Keratinocyte (primary cell): ENCODE data around the gene IRF6. TPM values are rescaled to one million over a fixed set of nuclear protein-coding genes. Genes with fewer than 3 reads are reported as not detected.

Experiments used
- DNase-seq: peaks from one replicate; pipeline ENCODE4 v3.0.0-alpha.2; 2011; ENCODE audit warnings: low read depth, missing footprints, low spot score
- FAIRE-seq: peaks from 2 replicates; lab custom pipeline; 2011; peaks lifted over from hg19 to GRCh38; lab: Jason Lieb, UNC
- H2AFZ ChIP-seq: 2 replicates; pipeline ENCODE4 v1.6.0; 2012; ENCODE audit warnings: low read length, control low read depth, inconsistent platforms; ENCODE audit not compliant: control insufficient read depth
- H3K27ac ChIP-seq: 2 replicates; pipeline ENCODE4 v1.5.1; 2011; ENCODE audit warnings: low read length; ENCODE audit not compliant: control insufficient read depth, insufficient read depth
- H3K27me3 ChIP-seq: 3 replicates; pipeline ENCODE4 v1.6.0; 2011; ENCODE audit warnings: low read length; ENCODE audit not compliant: control insufficient read depth, insufficient read depth; ENCODE audit errors: extremely low read depth
- H3K36me3 ChIP-seq, 2 experiments: 2 replicates in 1 of 2; 3 replicates in 1 of 2; pipeline ENCODE4 v1.5.1; 2011; ENCODE audit warnings: low read length in 2 of 2, mild to moderate bottlenecking in 1 of 2; ENCODE audit not compliant: control insufficient read depth in 2 of 2, insufficient read depth in 2 of 2; ENCODE audit errors: extremely low read depth in 1 of 2
- H3K4me1 ChIP-seq: 3 replicates; pipeline ENCODE4 v1.5.1; 2011; ENCODE audit warnings: low read length; ENCODE audit not compliant: control insufficient read depth, insufficient read depth; ENCODE audit errors: extremely low read depth
- H3K4me2 ChIP-seq: 3 replicates; pipeline ENCODE4 v1.6.0; 2011; ENCODE audit warnings: low read depth, low read length; ENCODE audit not compliant: control insufficient read depth, insufficient read depth; ENCODE audit errors: extremely low read depth
- H3K4me3 ChIP-seq, 3 experiments: fragments of 200-600 bp in 1 of 3; sonication (generic) in 1 of 3; 2 replicates in 2 of 3; 3 replicates in 1 of 3; pipeline ENCODE4 v1.5.1; 2011 to 2016; ENCODE audit warnings: low read length in 3 of 3, mild to moderate bottlenecking in 3 of 3, control low read depth in 2 of 3, inconsistent platforms in 1 of 3, low read depth in 1 of 3, mixed read lengths in 1 of 3, mixed run types in 1 of 3, moderate library complexity in 1 of 3; ENCODE audit not compliant: control insufficient read depth in 2 of 3, insufficient read depth in 2 of 3; ENCODE audit errors: extremely low read depth in 1 of 3
- H3K79me2 ChIP-seq: 2 replicates; pipeline ENCODE4 v1.6.0; 2012; ENCODE audit warnings: low read length; ENCODE audit not compliant: control insufficient read depth, insufficient read depth
- H3K9ac ChIP-seq: 3 replicates; pipeline ENCODE4 v1.6.0; 2011; ENCODE audit warnings: low read length; ENCODE audit not compliant: control insufficient read depth, insufficient read depth; ENCODE audit errors: extremely low read depth
- H3K9me1 ChIP-seq: 3 replicates; pipeline ENCODE4 v1.6.0; 2011; ENCODE audit warnings: low read length; ENCODE audit not compliant: control insufficient read depth, insufficient read depth; ENCODE audit errors: extremely low read depth
- H3K9me3 ChIP-seq: 2 replicates; pipeline ENCODE4 v1.5.1; 2012; ENCODE audit warnings: low read depth, low read length; ENCODE audit not compliant: control insufficient read depth
- H4K20me1 ChIP-seq: 3 replicates; pipeline ENCODE4 v1.6.0; 2011; ENCODE audit warnings: low read length; ENCODE audit not compliant: control insufficient read depth, insufficient read depth; ENCODE audit errors: extremely low read depth
- EZH2 ChIP-seq: IDR thresholded peaks from one replicate; pipeline ENCODE4 v1.6.1; 2012; ENCODE audit warnings: inconsistent platforms, mild to moderate bottlenecking, low read length, moderate library complexity
- dilution Hi-C: fragments of 300-500 bp; cut with MboI; formaldehyde crosslinking; loops from one replicate; pipeline ENCODE4 v1.7.0; 2020; ENCODE audit warnings: low sequenced_read_pairs; ENCODE audit not compliant: extremely low pct_ligation_motif_present
- polyA plus RNA-seq, 5 experiments: library from polyadenylated mRNA; depleted of rRNA in 3 of 5; stranded (reverse) in 3 of 5; stranded (forward) in 1 of 5; unstranded in 1 of 5; fragments of >200 nt; gene quantifications; 1 replicate in 1 of 5; 2 replicates in 3 of 5; 3 replicates in 1 of 5; pipeline versions ENCODE4 v1.2.1 to v1.2.3, GENCODE V29; 2011 to 2012; ENCODE audit warnings: missing spikeins in 2 of 5, low read depth in 1 of 5, low replicate concordance in 1 of 5
- TF ChIP-seq, protein P1 (sequence below), 3 experiments: IDR thresholded peaks in 1 of 3; conservative IDR thresholded peaks in 1 of 3; optimal IDR thresholded peaks in 1 of 3; 2 replicates in 2 of 3; 3 replicates in 1 of 3; pipeline versions ENCODE3 to v1.5.1; 2011; ENCODE audit warnings: low read length in 3 of 3, mild to moderate bottlenecking in 3 of 3, moderate library complexity in 2 of 3, control low read depth in 1 of 3, inconsistent platforms in 1 of 3; ENCODE audit not compliant: insufficient read depth in 2 of 3; ENCODE audit errors: extremely low read depth in 1 of 3

Gene IRF6
- polyA plus RNA-seq, 1 donor (not counting 4 experiments of a cell fraction or from before 2014, with no cell fraction given), result 476 TPM

DNA sequence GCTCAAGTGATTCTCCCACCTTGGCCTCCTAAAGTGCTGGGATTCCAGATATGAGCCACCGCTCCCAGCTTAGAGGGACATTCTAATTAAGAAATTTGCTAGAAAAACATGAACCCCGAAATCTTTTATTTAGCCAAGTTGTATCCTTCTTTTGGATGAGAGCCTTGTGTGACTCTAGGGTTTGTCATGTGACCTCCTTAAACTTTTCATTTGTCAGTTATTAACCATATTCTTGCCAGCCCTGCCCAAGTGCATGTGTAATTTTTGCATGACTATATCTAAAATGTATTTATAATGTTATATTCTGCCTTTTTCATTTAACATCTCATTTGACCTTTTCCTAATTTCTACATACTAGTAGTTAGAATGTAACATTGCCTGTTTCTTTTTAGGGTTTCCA, 23.8 kb upstream of the IRF6 start:
- Histone ChIP-seq H3K9me3 (no peaks in the 10 kb centered on the region), H3K9ac (no peak overlapping the region), H3K4me3 (no peak overlapping the region), H3K27me3 (no peaks in the 10 kb centered on the region), H2AFZ (no peak overlapping the region), H3K27ac (no peak overlapping the region), H3K79me2 (peaks cover 26% of the 10 kb centered on the region), H3K4me1 (peaks cover 36% of the 10 kb centered on the region), H3K36me3 (peaks cover 10 to 28% of the 10 kb centered on the region in 2 experiments), H4K20me1 (no peaks in the 10 kb centered on the region), H3K9me1 (no peaks in the 10 kb centered on the region), H3K4me2 (peak overlapping the region; percentile 74)
- FAIRE-seq, result no peak
- TF ChIP-seq, protein P1, sequence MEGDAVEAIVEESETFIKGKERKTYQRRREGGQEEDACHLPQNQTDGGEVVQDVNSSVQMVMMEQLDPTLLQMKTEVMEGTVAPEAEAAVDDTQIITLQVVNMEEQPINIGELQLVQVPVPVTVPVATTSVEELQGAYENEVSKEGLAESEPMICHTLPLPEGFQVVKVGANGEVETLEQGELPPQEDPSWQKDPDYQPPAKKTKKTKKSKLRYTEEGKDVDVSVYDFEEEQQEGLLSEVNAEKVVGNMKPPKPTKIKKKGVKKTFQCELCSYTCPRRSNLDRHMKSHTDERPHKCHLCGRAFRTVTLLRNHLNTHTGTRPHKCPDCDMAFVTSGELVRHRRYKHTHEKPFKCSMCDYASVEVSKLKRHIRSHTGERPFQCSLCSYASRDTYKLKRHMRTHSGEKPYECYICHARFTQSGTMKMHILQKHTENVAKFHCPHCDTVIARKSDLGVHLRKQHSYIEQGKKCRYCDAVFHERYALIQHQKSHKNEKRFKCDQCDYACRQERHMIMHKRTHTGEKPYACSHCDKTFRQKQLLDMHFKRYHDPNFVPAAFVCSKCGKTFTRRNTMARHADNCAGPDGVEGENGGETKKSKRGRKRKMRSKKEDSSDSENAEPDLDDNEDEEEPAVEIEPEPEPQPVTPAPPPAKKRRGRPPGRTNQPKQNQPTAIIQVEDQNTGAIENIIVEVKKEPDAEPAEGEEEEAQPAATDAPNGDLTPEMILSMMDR (optimal IDR thresholded peaks at IDR 0.05 in 1 of 3, IDR thresholded peaks at IDR 0.05 in 1 of 3, conservative IDR thresholded peaks at IDR 0.05 in 1 of 3; ENCODE audit: extremely low read depth in 1 of 3, insufficient read depth in 2 of 3, low read length in 3 of 3), result no peak
- TF ChIP-seq EZH2, result no peak
- dilution Hi-C loops, result loop anchor here (25.0 kb wide), 1 partner anchor 158 kb away; no protein-coding TSS in a partner anchor
- DNase-seq, result no peak

DNA sequence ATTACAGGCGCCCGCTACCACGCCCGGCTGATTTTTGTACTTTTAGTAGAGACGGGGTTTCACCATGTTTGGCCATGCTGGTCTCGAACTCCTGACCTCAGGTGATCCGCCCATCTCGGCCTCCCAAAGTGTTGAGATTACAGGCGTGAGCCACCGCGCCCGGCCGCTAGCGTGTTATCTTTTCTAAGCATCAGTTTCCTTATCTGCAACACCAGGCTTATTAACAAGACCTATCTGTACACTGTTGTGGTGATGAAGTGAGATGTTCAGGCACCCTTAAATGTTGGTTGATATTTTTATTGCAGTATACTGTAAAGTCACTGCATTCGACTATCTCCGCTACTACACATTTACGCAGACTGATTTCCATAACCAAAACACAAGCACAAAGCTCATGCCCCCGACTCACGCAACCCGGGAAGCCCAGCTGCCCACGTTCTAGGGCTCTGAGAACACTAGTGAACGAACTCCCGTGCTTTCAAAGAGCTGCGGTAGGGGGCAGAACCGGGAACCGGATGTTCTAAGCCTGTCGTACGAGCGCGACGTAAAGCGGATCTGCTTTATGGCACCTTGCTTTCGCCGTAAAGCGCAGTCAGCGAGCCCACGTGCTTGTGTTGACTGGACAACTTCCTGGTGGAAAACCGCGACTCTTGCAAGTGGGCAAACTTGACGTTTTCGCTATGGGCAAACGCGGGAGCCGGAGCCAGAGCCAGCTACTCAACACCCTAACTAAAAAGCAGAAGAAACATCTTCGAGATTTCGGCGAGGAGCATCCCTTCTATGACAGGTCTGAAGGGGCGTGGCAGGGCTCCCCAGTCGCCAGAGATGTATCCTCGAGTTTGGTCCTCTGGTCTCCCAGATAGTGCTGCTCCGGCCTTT, 21.7 kb upstream of the IRF6 start, which contains the start of gene UTP25:
Gene UTP25 (plus strand): TSS at position 589 of the 879 bp plus-strand sequence. CDS start 92 bp downstream, at position 681.
- DNase-seq, result no peak
- peaks cover 23% of the 10 kb centered on the region for H3K79me2 ChIP-seq
- H3K9me1 ChIP-seq, result no peaks in the 10 kb centered on the region
- peak within 1 kb of the TSS; percentile 72 to 97 (median 95) for H3K4me3 ChIP-seq
- peak within 1 kb of the TSS; percentile 81 for H2AFZ ChIP-seq
- peaks cover 57% of the 10 kb centered on the region for H3K4me1 ChIP-seq
- no peaks in the 10 kb centered on the region for H3K9me3 ChIP-seq
- TF ChIP-seq, protein P1 (optimal IDR thresholded peaks at IDR 0.05 in 1 of 3, IDR thresholded peaks at IDR 0.05 in 1 of 3, conservative IDR thresholded peaks at IDR 0.05 in 1 of 3; ENCODE audit: extremely low read depth in 1 of 3, insufficient read depth in 2 of 3, low read length in 3 of 3), result peak; percentile 76 to 83 (median 77)
- TF ChIP-seq EZH2, result no peak
- no peaks in the 10 kb centered on the region for H3K27me3 ChIP-seq
- dilution Hi-C loops, result loop anchor here (25.0 kb wide), 1 partner anchor 160 kb away; no protein-coding TSS in a partner anchor
- peak within 1 kb of the TSS; percentile 92 for H3K27ac ChIP-seq
- H3K4me2 ChIP-seq, result peak within 1 kb of the TSS; percentile 92
- H3K9ac ChIP-seq, result peak within 1 kb of the TSS; percentile 93
- peaks cover 2 to 13% of the 10 kb centered on the region in 2 experiments for H3K36me3 ChIP-seq
- FAIRE-seq, result peak; percentile 95
- H4K20me1 ChIP-seq, result no peaks in the 10 kb centered on the region
